Gastrocnemius medialis (tissue), 4 donors: ENCODE results near the gene SLC1A7.

Experiments used
- POLR2A ChIP-seq, 2 donors: fragments of 450-650 bp; IDR thresholded peaks; one replicate each; pipeline ENCODE4 v1.6.1; 2017; ENCODE audit warnings: antibody characterized with exemption in 2 of 2, mild to moderate bottlenecking in 2 of 2, moderate library complexity in 2 of 2
- TF ChIP-seq, protein P1 (sequence below), 5 experiments: fragments of 450-650 bp in 3 of 5; fragments of 200-600 bp in 2 of 5; sonication (generic) in 2 of 5; IDR thresholded peaks in 4 of 5; conservative IDR thresholded peaks in 1 of 5; 1 replicate in 4 of 5; 2 replicates in 1 of 5; pipeline ENCODE4 v1.5.1; 2016 to 2019; ENCODE audit warnings: antibody characterized with exemption in 5 of 5, mild to moderate bottlenecking in 3 of 5, moderate library complexity in 3 of 5

- TF ChIP-seq, protein P1, sequence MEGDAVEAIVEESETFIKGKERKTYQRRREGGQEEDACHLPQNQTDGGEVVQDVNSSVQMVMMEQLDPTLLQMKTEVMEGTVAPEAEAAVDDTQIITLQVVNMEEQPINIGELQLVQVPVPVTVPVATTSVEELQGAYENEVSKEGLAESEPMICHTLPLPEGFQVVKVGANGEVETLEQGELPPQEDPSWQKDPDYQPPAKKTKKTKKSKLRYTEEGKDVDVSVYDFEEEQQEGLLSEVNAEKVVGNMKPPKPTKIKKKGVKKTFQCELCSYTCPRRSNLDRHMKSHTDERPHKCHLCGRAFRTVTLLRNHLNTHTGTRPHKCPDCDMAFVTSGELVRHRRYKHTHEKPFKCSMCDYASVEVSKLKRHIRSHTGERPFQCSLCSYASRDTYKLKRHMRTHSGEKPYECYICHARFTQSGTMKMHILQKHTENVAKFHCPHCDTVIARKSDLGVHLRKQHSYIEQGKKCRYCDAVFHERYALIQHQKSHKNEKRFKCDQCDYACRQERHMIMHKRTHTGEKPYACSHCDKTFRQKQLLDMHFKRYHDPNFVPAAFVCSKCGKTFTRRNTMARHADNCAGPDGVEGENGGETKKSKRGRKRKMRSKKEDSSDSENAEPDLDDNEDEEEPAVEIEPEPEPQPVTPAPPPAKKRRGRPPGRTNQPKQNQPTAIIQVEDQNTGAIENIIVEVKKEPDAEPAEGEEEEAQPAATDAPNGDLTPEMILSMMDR (IDR thresholded peaks at IDR 0.05 in 4 of 5, conservative IDR thresholded peaks at IDR 0.05 in 1 of 5): no peak
- no peak for TF ChIP-seq POLR2A (IDR thresholded peaks at IDR 0.05)
These were observed 62.4 kb downstream of the SLC1A7 start for GRCh38 chr1:53080041-53080440.
